Upper lobe of right lung (tissue), 1 donor: Measurements from ENCODE around the gene INCA1. TPM values are rescaled to one million over a fixed set of nuclear protein-coding genes. Genes with fewer than 3 reads are reported as not detected.

Source experiments
- ATAC-seq: fragments of 200-7000 bp; cut with Tn5 transposase; one replicate; pipeline ENCODE4 v1.9.1; 2020; ENCODE audit warnings: mild to moderate bottlenecking, moderate library complexity
- DNase-seq: peaks from one replicate; pipeline ENCODE4 v3.0.0-alpha.2; 2020
- H3K27ac ChIP-seq: fragments of 200-600 bp; one replicate; pipeline ENCODE4 v1.8.0; 2022
- H3K27me3 ChIP-seq: fragments of 200-600 bp; one replicate; pipeline ENCODE4 v1.8.0; 2022; ENCODE audit warnings: mild to moderate bottlenecking
- H3K36me3 ChIP-seq: fragments of 200-600 bp; one replicate; pipeline ENCODE4 v1.8.0; 2022
- H3K4me1 ChIP-seq: fragments of 200-600 bp; one replicate; pipeline ENCODE4 v1.8.0; 2022
- H3K4me3 ChIP-seq: fragments of 200-600 bp; one replicate; pipeline ENCODE4 v1.8.0; 2022; ENCODE audit warnings: mild to moderate bottlenecking
- H3K9me3 ChIP-seq: fragments of 200-600 bp; one replicate; pipeline ENCODE4 v1.8.0; 2022
- intact Hi-C: fragments of 100-400 bp; cut with DNase I; formaldehyde crosslinking; loops from one replicate; pipeline ENCODE4 v1.11.0; 2022
- total RNA-seq: library from RNA; stranded (reverse); fragmentation: NEBNext Ultra II Directional; extraction: Animal tissue kit (Norgen Biotek cat#: 25700); gene quantifications from one replicate; pipeline ENCODE4 v1.2.1, GENCODE V29; 2021
- TF ChIP-seq, protein P1 (sequence below): fragments of 200-600 bp; IDR thresholded peaks from one replicate; pipeline ENCODE4 v1.8.0; 2022; ENCODE audit warnings: antibody characterized with exemption
- donor health status: DM: no; HTN: yes; CAD: no; lungs with severe emphysema.

Gene INCA1
- total RNA-seq, 1 donor from 2014 or later, result 4.5 TPM

DNA sequence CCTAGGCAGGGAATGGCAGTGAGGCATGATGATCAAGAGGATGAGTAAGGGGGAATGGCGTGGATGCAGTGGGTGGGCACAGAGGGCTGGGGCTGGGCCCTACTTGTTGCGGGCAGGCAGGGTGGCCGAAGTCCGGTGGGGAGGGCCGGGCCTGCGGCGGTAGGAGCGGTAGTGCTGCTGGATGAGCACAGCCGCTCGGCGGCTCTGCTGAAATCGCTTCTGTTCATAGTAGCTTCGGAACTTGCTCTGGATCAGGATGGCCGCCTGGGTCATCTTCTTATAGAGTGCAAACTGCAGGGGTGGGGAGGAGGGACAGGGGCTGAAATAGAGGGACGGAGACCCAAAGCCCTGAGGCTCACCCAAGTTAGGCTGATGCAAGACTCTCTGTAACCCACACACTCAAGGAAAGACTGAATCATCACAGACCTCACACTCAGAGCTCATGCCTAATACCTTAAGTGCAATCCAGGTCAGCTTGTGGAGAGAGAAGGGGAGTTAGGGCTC lies 28.2 kb downstream of the INCA1 start:
- peaks cover 35% of the 10 kb centered on the region for H3K36me3 ChIP-seq
- no peaks in the 10 kb centered on the region for H3K9me3 ChIP-seq
- H3K27me3 ChIP-seq, result no peaks in the 10 kb centered on the region
- DNase-seq, result no peak
- peak overlapping the region; percentile 71 for H3K4me3 ChIP-seq
- intact Hi-C loops, result no loop called here
- TF ChIP-seq, protein P1, sequence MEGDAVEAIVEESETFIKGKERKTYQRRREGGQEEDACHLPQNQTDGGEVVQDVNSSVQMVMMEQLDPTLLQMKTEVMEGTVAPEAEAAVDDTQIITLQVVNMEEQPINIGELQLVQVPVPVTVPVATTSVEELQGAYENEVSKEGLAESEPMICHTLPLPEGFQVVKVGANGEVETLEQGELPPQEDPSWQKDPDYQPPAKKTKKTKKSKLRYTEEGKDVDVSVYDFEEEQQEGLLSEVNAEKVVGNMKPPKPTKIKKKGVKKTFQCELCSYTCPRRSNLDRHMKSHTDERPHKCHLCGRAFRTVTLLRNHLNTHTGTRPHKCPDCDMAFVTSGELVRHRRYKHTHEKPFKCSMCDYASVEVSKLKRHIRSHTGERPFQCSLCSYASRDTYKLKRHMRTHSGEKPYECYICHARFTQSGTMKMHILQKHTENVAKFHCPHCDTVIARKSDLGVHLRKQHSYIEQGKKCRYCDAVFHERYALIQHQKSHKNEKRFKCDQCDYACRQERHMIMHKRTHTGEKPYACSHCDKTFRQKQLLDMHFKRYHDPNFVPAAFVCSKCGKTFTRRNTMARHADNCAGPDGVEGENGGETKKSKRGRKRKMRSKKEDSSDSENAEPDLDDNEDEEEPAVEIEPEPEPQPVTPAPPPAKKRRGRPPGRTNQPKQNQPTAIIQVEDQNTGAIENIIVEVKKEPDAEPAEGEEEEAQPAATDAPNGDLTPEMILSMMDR, result no peak
- no peak for ATAC-seq
- H3K4me1 ChIP-seq, result peaks cover 25% of the 10 kb centered on the region
- H3K27ac ChIP-seq, result peak overlapping the region; percentile 96

DNA sequence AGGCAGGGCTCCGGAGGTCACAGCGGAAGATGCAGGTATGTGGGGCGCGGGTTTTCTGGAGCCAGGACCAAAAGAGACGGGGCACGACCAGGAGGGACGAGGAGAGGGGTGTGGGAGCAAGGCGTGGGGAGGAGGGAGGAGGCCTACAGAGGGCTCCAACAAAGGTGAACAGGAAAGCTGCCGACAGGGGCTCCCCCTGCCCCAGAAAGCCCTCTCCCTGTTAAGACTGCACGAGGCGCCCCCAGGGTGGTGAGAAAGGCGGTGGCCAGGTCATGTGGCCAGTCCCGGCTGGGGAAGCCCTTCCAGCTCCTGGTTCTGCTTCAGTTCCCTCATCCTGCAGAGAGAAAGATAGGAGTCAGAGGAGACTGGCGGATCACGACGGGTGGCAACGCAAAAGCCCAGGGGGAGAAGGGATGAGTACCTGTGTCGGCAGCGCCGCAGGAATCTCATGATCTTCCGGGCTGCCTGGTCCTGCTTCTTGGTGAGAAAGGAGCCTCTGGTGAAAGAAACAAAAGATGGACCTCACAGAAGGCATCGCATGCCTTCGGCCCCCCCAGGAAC lies 28.8 kb downstream of the INCA1 start:
- DNase-seq, result peak; percentile 73
- intact Hi-C loops, result no loop called here
- Histone ChIP-seq H3K4me3 (peak overlapping the region; percentile 71), H3K36me3 (peaks cover 30% of the 10 kb centered on the region), H3K27ac (peak overlapping the region; percentile 96), H3K27me3 (no peaks in the 10 kb centered on the region), H3K9me3 (no peaks in the 10 kb centered on the region), H3K4me1 (peaks cover 25% of the 10 kb centered on the region)
- ATAC-seq, result no peak
- TF ChIP-seq, protein P1, result no peak

DNA sequence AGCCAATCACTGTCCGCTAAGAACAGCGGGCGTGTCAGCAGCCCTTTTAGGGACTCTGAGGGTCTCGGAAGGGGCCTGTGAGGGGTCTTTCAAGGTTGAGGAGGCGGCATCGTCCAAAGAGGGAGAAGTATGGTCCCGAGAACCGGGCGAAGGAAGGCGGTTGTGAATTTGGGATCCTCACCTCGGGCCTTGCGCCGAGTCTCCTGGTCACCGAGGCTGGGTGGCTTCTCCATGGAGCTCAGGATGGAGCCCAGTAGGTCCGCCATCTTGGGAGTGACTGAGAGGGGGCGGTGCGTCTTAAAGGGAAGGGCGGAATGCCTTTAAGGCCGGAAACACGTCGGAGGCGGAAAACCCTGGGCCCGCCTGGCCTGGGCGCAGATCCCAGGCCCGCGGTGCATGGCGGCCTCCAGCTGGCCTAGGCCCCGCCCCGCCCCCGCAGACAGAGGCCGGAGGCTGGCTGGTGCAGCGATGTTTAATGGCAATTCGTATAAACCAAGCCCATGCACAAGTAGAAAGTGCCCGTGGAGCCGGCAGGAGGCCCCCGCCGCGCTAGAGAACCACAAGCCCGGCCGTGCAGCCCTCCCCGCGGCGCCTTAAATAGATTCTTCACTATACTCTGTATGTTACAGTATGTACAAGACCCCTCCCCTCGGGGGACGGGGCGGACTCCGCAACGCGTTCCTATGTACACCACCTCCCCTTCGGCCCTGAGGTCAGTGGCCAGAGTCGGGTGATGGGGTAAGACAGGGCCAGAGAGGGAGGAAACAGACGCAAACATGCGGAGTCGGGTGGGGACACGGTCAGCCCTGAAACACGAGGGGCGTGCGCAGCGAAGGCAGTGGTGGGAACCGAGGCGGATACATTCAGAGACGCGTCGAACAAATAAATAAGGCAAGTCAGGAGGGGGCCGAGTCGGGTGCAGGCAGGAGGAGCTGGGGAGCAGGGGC lies 29.5 kb downstream of the INCA1 start, which contains the start of gene SPAG7:
TSS of gene SPAG7 (minus strand) at position 279 of the 947 bp plus-strand sequence. CDS start at position 266, 13 bp downstream.
- Histone ChIP-seq H3K4me3 (peak within 1 kb of the TSS; percentile 71), H3K9me3 (no peaks in the 10 kb centered on the region), H3K27me3 (no peaks in the 10 kb centered on the region), H3K27ac (peak within 1 kb of the TSS; percentile 96), H3K4me1 (peaks cover 25% of the 10 kb centered on the region), H3K36me3 (peaks cover 23% of the 10 kb centered on the region)
- DNase-seq (peak; percentile 96), ATAC-seq (peak; percentile 87)
- intact Hi-C loops, result no loop called here
- TF ChIP-seq, protein P1, result no peak

DNA sequence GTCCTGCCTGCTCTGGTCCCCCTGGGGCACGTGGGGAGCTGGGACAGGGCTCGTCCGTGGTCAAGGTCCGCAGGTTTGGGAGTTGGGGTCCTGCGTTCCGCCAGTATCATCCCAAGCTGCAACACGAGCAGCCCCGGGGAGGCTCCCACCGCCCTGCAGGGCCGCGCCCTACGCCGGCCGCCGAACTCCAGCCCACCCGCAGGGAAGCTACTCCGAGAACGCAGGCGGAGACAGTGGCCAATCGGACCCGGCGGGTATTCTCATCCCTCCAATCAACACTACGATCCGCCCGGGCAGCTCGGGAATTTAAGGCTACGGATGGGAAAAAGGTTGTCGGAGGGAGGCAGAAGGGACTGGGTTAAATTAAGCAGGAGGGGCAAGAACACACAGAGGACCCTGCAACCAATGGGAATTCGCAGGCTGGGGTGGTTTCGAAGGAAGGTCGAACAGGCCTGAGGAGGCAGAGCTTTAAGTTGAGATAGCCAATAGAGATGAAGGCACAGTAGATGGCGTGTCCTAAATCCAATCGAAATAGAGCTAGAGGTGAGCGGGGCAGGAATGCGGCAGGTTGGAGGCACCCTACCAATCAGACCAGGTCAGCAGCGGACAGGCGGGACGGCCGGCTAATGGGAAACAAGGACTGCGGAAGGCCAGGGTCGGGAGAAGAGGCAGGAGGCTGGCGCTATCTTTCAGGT lies 30.3 kb downstream of the INCA1 start:
- Histone ChIP-seq H3K36me3 (peaks cover 14% of the 10 kb centered on the region), H3K27me3 (no peaks in the 10 kb centered on the region), H3K4me1 (peaks cover 25% of the 10 kb centered on the region), H3K27ac (peak overlapping the region; percentile 96), H3K9me3 (no peaks in the 10 kb centered on the region), H3K4me3 (peak overlapping the region; percentile 71)
- ATAC-seq (peak; percentile 92), DNase-seq (peak; percentile 98)
- intact Hi-C loops, result no loop called here
- TF ChIP-seq, protein P1, result no peak

DNA sequence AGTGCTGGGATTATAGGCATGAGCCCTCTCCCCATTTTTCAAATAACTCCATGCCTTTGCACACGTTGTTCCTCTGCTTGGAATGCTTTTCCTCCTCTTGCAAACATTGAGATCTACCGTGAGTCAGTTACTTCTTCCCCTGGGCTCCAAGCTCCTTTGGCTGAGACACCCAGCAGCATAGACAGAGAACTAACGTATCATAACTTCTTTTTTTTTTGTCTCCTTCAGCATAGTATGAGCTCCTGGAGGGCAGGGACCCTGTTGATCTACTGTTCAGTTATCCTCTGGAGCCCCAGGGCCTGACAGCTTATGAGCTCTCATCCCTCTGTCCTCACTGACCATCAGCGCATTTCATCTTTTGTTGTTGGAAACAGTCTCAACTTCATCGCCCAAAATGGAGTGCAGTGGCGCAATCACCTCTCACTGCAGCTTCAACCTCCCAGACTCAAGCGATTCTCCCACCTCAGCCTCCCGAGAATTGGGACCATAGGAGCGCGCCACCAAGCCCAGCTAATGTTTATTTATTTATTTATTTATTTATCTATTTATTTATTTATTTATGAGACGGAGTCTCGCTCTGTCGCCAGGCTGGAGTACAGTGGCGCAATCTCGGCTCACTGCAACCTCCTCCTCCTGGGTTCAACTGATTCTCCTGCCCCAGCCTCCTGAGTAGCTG lies 31.9 kb downstream of the INCA1 start:
- ATAC-seq (no peak), DNase-seq (peak; percentile 53)
- Histone ChIP-seq H3K4me3 (no peak overlapping the region), H3K27me3 (no peaks in the 10 kb centered on the region), H3K27ac (no peak overlapping the region), H3K36me3 (peaks cover 15% of the 10 kb centered on the region), H3K9me3 (no peaks in the 10 kb centered on the region), H3K4me1 (peaks cover 25% of the 10 kb centered on the region)
- TF ChIP-seq, protein P1, result no peak
- intact Hi-C loops, result no loop called here
